Measurements from ENCODE around the gene ATP2A1.

Gene ATP2A1

GRCh38 chr16:28876973-28877654, 1.2 kb upstream of the ATP2A1 start:
- H2AK5ac ChIP-seq (ENCODE audit: low read length) = no peak overlapping the region
- peaks cover 18% of the 10 kb centered on the region for H3K27me3 ChIP-seq (ENCODE audit: insufficient read depth, low read length)
- H4K12ac ChIP-seq (ENCODE audit: low read depth, low read length) = no peak overlapping the region
- H3K9me3 ChIP-seq (ENCODE audit: insufficient read depth, low read depth, low read length) = peaks cover 5% of the 10 kb centered on the region
- H3K4ac ChIP-seq (ENCODE audit: low read depth, low read length) = no peak overlapping the region
- H3K27ac ChIP-seq (ENCODE audit: low read depth, low read length) = no peak overlapping the region
- no peak overlapping the region for H2BK120ac ChIP-seq (ENCODE audit: insufficient read depth, low read length, poor library complexity)
- no peak overlapping the region for H4K91ac ChIP-seq (ENCODE audit: low read depth, low read length)
- no peak overlapping the region for H3K9ac ChIP-seq (ENCODE audit: low read length)
- H3K36me3 ChIP-seq (ENCODE audit: control insufficient read depth in 1 of 2, insufficient read depth in 2 of 2, low read length in 2 of 2) = peaks cover 25 to 28% of the 10 kb centered on the region in 2 experiments
- no peak overlapping the region for H2BK12ac ChIP-seq (ENCODE audit: low read length)
- no peak overlapping the region for H3K18ac ChIP-seq (ENCODE audit: low read length)
- no peaks in the 10 kb centered on the region for H3K79me2 ChIP-seq (ENCODE audit: control insufficient read depth, insufficient read depth, low read length, poor library complexity)
- no peak overlapping the region for H3K4me3 ChIP-seq (ENCODE audit: low read depth, low read length)
- H3K14ac ChIP-seq (ENCODE audit: low read length) = no peak overlapping the region
- no CpG with 5 or more reads among the region's 12 CpGs for WGBS (ENCODE audit: extremely low coverage, insufficient coverage, insufficient read length)
- no peak for DNase-seq
- H3K4me2 ChIP-seq (ENCODE audit: low read length) = no peak overlapping the region
- no peaks in the 10 kb centered on the region for H3K79me1 ChIP-seq (ENCODE audit: low read length)
- no peak overlapping the region for H2AFZ ChIP-seq (ENCODE audit: insufficient read depth, low read length, poor library complexity)
- no peak overlapping the region for H4K8ac ChIP-seq (ENCODE audit: low read depth, low read length)
- no peak overlapping the region for H2BK5ac ChIP-seq (ENCODE audit: low read depth, low read length, poor library complexity)
- peaks cover 9 to 13% of the 10 kb centered on the region in 2 experiments for H3K4me1 ChIP-seq (ENCODE audit: control insufficient read depth in 1 of 2, insufficient read depth in 2 of 2, low read length in 2 of 2)
- H3K23ac ChIP-seq (ENCODE audit: low read length) = no peak overlapping the region

GRCh38 chr16:28877655-28878000, 660 bp upstream of the ATP2A1 start:
- Histone ChIP-seq H3K27me3 (ENCODE audit: insufficient read depth, low read length) (peaks cover 18% of the 10 kb centered on the region), H3K36me3 (ENCODE audit: control insufficient read depth in 1 of 2, insufficient read depth in 2 of 2, low read length in 2 of 2) (peaks cover 22 to 23% of the 10 kb centered on the region in 2 experiments), H3K27ac (ENCODE audit: low read depth, low read length) (no peak overlapping the region), H3K79me1 (ENCODE audit: low read length) (no peaks in the 10 kb centered on the region), H2BK120ac (ENCODE audit: insufficient read depth, low read length, poor library complexity) (no peak overlapping the region), H2BK5ac (ENCODE audit: low read depth, low read length, poor library complexity) (no peak overlapping the region), H2AFZ (ENCODE audit: insufficient read depth, low read length, poor library complexity) (no peak overlapping the region), H3K9ac (ENCODE audit: low read length) (no peak overlapping the region), H3K4me3 (ENCODE audit: low read depth, low read length) (no peak overlapping the region), H3K4me1 (ENCODE audit: control insufficient read depth in 1 of 2, insufficient read depth in 2 of 2, low read length in 2 of 2) (peaks cover 9 to 13% of the 10 kb centered on the region in 2 experiments), H4K12ac (ENCODE audit: low read depth, low read length) (no peak overlapping the region), H2BK12ac (ENCODE audit: low read length) (no peak overlapping the region), H3K9me3 (ENCODE audit: insufficient read depth, low read depth, low read length) (peaks cover 5% of the 10 kb centered on the region), H4K8ac (ENCODE audit: low read depth, low read length) (no peak overlapping the region), H3K18ac (ENCODE audit: low read length) (no peak overlapping the region), H3K14ac (ENCODE audit: low read length) (no peak overlapping the region), H3K4me2 (ENCODE audit: low read length) (no peak overlapping the region), H3K23ac (ENCODE audit: low read length) (no peak overlapping the region), H4K91ac (ENCODE audit: low read depth, low read length) (no peak overlapping the region), H3K79me2 (ENCODE audit: control insufficient read depth, insufficient read depth, low read length, poor library complexity) (no peaks in the 10 kb centered on the region), H3K4ac (ENCODE audit: low read depth, low read length) (no peak overlapping the region), H2AK5ac (ENCODE audit: low read length) (no peak overlapping the region)
- no peak for DNase-seq
- no CpG with 5 or more reads among the region's 2 CpGs for WGBS (ENCODE audit: extremely low coverage, insufficient coverage, insufficient read length)

GRCh38 chr16:28879261-28879840, 1.1 kb downstream of the ATP2A1 start:
- Histone ChIP-seq H2AFZ (ENCODE audit: insufficient read depth, low read length, poor library complexity) (peak overlapping the region; percentile 82), H3K27ac (ENCODE audit: low read depth, low read length) (no peak overlapping the region), H3K4ac (ENCODE audit: low read depth, low read length) (no peak overlapping the region), H4K12ac (ENCODE audit: low read depth, low read length) (peak overlapping the region; percentile 24), H2BK12ac (ENCODE audit: low read length) (no peak overlapping the region), H3K79me1 (ENCODE audit: low read length) (no peaks in the 10 kb centered on the region), H4K91ac (ENCODE audit: low read depth, low read length) (no peak overlapping the region), H2BK5ac (ENCODE audit: low read depth, low read length, poor library complexity) (no peak overlapping the region), H4K8ac (ENCODE audit: low read depth, low read length) (peak overlapping the region; percentile 61), H3K9me3 (ENCODE audit: insufficient read depth, low read depth, low read length) (peaks cover 5% of the 10 kb centered on the region), H3K14ac (ENCODE audit: low read length) (peak overlapping the region; percentile 2), H3K18ac (ENCODE audit: low read length) (no peak overlapping the region), H3K4me2 (ENCODE audit: low read length) (peak overlapping the region; percentile 89), H2AK5ac (ENCODE audit: low read length) (no peak overlapping the region), H2BK120ac (ENCODE audit: insufficient read depth, low read length, poor library complexity) (no peak overlapping the region), H3K23ac (ENCODE audit: low read length) (no peak overlapping the region), H3K4me1 (ENCODE audit: control insufficient read depth in 1 of 2, insufficient read depth in 2 of 2, low read length in 2 of 2) (peaks cover 9 to 13% of the 10 kb centered on the region in 2 experiments), H3K27me3 (ENCODE audit: insufficient read depth, low read length) (peaks cover 18% of the 10 kb centered on the region), H3K4me3 (ENCODE audit: low read depth, low read length) (peak overlapping the region; percentile 63), H3K36me3 (ENCODE audit: control insufficient read depth in 1 of 2, insufficient read depth in 2 of 2, low read length in 2 of 2) (peaks cover 7 to 9% of the 10 kb centered on the region in 2 experiments), H3K79me2 (ENCODE audit: control insufficient read depth, insufficient read depth, low read length, poor library complexity) (no peaks in the 10 kb centered on the region), H3K9ac (ENCODE audit: low read length) (no peak overlapping the region)
- no CpG with 5 or more reads among the region's 27 CpGs for WGBS (ENCODE audit: extremely low coverage, insufficient coverage, insufficient read length)
- DNase-seq = no peak

GRCh38 chr16:28879841-28880588, 1.7 kb downstream of the ATP2A1 start:
- peak; percentile 80 to 89 for DNase-seq
- no peak overlapping the region for H3K18ac ChIP-seq (ENCODE audit: low read length)
- H3K79me1 ChIP-seq (ENCODE audit: low read length) = no peaks in the 10 kb centered on the region
- no peak overlapping the region for H2AK5ac ChIP-seq (ENCODE audit: low read length)
- H3K14ac ChIP-seq (ENCODE audit: low read length) = no peak overlapping the region
- H2BK120ac ChIP-seq (ENCODE audit: insufficient read depth, low read length, poor library complexity) = no peak overlapping the region
- H3K27ac ChIP-seq (ENCODE audit: low read depth, low read length) = no peak overlapping the region
- H3K23ac ChIP-seq (ENCODE audit: low read length) = no peak overlapping the region
- no peak overlapping the region for H3K9ac ChIP-seq (ENCODE audit: low read length)
- WGBS (ENCODE audit: extremely low coverage, insufficient coverage, insufficient read length) = no CpG with 5 or more reads among the region's 66 CpGs
- peaks cover 5% of the 10 kb centered on the region for H3K9me3 ChIP-seq (ENCODE audit: insufficient read depth, low read depth, low read length)
- peak overlapping the region; percentile 89 for H3K4me2 ChIP-seq (ENCODE audit: low read length)
- H3K4ac ChIP-seq (ENCODE audit: low read depth, low read length) = no peak overlapping the region
- no peak overlapping the region for H2BK12ac ChIP-seq (ENCODE audit: low read length)
- H3K4me3 ChIP-seq (ENCODE audit: low read depth, low read length) = peak overlapping the region; percentile 63
- H4K8ac ChIP-seq (ENCODE audit: low read depth, low read length) = peak overlapping the region; percentile 61
- H2AFZ ChIP-seq (ENCODE audit: insufficient read depth, low read length, poor library complexity) = peak overlapping the region; percentile 82
- H3K4me1 ChIP-seq (ENCODE audit: control insufficient read depth in 1 of 2, insufficient read depth in 2 of 2, low read length in 2 of 2) = peaks cover 9 to 13% of the 10 kb centered on the region in 2 experiments
- peak overlapping the region; percentile 24 for H4K12ac ChIP-seq (ENCODE audit: low read depth, low read length)
- H4K91ac ChIP-seq (ENCODE audit: low read depth, low read length) = no peak overlapping the region
- peaks cover 3 to 5% of the 10 kb centered on the region in 2 experiments for H3K36me3 ChIP-seq (ENCODE audit: control insufficient read depth in 1 of 2, insufficient read depth in 2 of 2, low read length in 2 of 2)
- H2BK5ac ChIP-seq (ENCODE audit: low read depth, low read length, poor library complexity) = no peak overlapping the region
- peaks cover 18% of the 10 kb centered on the region for H3K27me3 ChIP-seq (ENCODE audit: insufficient read depth, low read length)
- H3K79me2 ChIP-seq (ENCODE audit: control insufficient read depth, insufficient read depth, low read length, poor library complexity) = no peaks in the 10 kb centered on the region

All from trophoblast cell (in vitro differentiated cells and primary cell).